Myocyte (in vitro differentiated cells): Measurements from ENCODE around the gene ADCY3. TPM values are rescaled to one million over a fixed set of nuclear protein-coding genes. Genes with fewer than 3 reads are reported as not detected.
"Not testable (repeated sequence)": the region's sequence is repeated elsewhere in the genome, so short reads cannot be mapped to it uniquely, and the experiment has no call there.

ENCODE experiments used
- DNase-seq: peaks from one replicate; pipeline ENCODE4 v3.0.0-alpha.2; 2012; ENCODE audit warnings: low read depth
- total RNA-seq: library from RNA; depleted of rRNA; stranded (reverse); fragments of >200 nt; gene quantifications from 2 replicates; pipeline ENCODE4 v1.2.3, GENCODE V29; 2014

Gene ADCY3
- total RNA-seq, 1 donor from 2014 or later: 3.5 TPM

DNA sequence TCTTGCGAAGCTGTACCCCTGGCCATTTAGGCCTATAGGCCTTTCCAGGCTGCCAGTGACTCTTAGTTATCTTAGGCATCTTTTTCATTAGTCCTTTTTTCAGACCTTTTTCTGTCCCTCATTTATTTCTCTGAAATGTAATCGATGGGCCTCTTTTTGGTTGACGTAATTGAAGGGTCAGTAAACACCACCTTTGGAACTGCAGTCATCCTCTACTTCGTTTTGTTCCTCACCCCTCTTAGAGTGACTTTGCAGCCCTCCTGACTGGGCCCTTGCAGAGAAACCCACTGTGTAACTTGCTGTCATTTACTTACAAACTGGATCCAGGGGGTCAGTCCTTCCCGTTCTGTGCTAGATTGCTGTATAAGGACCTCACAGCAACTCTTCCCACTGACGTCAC is 103.6 kb downstream of the ADCY3 start:
- no peak for DNase-seq

DNA sequence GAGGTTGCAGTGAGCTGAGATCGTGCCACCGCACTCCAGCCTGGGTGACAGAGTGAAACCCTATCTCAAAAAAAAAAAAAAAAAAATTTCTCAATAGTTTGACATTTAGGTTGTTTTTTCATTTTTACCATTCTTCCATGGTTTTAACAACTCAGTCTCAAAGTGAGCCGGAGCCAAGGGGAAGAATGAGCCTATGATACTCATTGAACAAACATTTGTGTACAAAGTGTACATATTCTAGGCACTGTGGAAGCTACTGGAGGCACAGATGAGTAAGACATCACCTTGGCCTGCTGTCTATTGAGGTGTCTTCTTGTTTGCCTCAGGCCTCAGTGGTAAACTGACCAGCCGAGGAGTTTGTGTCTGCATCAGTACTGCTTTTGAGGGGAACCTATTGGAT is 104.9 kb downstream of the ADCY3 start:
- DNase-seq: no peak

DNA sequence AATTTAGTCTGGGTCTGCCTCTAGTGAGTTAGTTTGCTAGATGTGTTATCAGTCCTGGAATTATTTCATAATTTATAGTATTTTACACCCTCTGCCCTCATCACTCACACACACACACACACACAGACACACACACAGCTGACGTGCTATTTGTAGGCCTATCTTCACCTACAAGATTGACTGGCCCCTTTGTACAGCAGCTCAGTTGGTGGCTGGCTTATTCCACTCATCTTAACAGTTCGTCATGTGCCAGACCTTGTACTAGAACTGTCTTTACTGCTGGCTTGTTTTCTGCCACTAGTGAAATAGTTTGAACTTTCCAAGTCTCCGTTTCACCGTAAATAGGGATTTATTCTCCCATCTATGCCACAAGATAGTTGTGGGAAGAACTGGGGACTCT is 105.5 kb downstream of the ADCY3 start:
- peak; percentile 55 for DNase-seq

DNA sequence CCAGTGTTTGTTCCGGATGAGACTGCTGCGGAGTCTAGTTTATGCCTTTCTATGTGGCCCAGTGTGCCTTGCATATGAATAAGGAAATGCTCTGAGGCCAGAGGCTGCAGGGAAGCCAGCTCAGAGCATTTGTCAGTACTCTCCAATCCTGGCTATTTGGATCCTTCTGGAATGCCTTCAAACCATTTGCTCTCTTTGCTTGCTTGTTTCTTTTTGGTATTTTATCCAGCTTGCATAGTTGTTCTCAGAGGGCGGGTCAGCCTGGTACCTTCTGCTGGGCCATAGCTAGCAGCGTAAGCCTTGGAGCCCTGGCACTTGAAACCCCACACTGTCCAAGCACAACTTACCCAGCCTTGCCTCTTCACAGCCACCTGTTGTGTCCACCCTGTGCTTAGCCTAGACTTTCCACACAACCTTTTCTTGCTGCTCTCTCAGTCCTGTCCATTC is 106.3 kb downstream of the ADCY3 start:
- DNase-seq: peak; percentile 48

DNA sequence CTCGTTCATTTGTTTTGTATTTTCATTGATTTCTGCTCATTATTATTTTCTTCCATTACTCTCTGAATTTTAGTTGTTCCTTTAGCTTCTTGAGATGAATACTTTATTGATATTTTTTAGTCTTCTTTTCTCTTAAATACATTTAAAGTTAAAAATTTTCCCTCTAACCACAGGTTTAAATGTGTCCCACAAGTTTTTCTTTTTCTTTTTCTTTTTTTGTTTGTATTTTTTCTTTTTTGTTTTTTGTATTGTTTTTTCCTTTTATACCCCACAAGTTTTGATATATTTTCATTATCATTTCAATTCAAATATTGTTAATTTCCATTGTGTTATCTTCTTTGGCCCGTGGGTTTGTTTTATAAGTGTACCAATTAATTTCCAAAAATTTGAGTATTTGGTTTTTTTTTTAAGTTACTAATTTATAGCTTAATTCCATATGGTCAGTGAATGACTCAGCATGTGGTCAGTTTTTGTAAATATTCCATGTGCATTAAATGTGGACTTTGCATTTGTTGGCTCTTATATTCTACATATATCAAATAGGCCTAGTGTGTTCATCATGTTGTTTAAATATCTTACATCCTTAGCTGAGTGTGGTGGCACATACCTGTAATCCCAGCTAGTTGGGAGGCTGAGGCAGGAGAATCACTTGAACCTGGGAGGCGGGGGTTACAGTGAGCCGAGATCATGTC is 110.6 kb downstream of the ADCY3 start:
- DNase-seq: no peak

DNA sequence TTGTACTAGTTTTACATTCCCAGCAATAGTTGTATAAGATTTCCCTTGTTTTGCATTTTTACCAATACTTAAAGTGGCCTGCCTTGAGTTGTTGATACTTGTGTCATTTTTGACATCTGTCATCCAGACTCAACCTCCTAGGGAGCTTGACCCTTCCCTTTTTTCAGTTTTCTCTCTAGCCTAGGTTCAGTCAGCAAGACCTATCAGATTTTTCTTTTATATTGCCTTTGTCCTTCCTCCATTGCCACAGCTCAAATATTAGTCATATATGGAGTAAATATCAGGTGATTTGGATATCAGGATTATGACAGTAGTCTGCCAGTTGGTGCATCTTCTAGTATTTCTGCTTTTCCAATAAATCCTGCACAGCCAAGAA is 113.4 kb downstream of the ADCY3 start:
- no peak for DNase-seq

DNA sequence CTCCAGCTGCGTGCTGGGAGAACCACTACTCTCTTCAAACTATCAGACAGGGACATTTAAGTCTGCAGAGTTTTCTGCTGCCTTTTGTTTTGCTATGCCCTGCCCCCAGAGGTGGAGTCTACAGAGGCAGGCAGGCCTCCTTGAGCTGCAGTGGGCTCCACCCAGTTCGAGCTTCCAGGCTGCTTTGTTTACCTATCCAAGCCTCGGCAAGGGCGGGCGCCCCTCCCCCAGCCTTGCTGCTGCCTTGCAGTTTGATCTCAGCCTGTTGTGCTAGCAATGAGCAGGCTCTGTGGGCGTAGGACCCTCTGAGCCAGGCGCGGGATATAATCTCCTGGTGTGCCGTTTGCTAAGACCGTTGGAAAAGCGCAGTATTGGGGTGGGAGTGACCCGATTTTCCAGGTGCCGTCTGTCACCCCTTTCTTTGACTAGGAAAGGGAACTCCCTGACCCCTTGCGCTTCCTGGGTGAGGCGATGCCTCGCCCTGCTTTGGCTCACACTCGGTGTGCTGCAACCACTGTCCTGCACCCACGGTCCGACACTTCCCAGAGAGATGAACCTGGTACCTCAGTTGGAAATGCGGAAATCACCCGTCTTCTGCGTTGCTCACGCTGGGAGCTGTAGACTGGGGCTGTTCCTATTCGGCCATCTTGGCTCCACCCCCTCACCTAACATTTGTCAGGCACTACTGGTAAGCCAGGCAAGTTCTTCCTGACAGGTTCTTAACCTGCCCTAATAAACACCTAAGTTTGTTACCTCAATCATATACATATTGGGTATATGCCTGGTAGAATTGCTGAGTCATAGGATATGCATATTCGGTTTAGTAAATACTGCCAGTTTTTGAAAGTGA is 114.0 kb downstream of the ADCY3 start:
- not testable (repeated sequence) for DNase-seq

DNA sequence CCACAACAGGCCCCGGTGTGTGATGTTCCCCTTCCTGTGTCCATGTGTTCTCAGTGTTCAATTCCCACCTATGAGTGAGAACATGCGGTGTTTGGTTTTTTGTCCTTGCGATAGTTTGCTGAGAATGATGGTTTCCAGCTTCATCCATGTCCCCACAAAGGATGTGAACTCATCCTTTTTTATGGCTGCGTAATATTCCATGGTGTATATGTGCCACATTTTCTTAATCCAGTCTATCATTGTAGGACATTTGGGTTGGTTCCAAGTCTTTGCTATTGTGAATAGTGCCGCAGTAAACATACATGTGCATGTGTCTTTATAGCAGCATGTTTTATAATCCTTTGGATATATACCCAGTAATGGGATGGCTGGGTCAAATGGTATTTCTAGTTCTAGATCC is 119.5 kb downstream of the ADCY3 start:
- not testable (repeated sequence) for DNase-seq

DNA sequence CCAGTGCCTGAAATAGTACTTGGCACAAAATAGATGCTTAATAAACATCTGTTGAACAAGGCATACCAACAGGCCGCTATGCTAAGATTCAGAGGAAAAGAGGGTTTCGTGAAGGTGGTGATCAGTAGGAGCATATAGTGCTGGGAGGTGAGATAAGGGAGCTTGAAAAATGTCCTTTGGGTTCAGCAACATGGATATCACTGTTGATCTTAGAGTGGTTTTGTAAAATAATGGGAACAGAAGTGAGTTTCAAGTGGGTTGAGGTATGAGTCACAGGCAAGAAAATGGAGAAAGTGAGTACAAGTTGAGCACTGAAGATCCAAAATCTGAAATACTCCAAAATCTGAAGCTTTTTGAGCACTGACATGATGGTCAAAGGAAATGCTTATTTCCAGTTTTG is 122.4 kb downstream of the ADCY3 start:
- DNase-seq: no peak

DNA sequence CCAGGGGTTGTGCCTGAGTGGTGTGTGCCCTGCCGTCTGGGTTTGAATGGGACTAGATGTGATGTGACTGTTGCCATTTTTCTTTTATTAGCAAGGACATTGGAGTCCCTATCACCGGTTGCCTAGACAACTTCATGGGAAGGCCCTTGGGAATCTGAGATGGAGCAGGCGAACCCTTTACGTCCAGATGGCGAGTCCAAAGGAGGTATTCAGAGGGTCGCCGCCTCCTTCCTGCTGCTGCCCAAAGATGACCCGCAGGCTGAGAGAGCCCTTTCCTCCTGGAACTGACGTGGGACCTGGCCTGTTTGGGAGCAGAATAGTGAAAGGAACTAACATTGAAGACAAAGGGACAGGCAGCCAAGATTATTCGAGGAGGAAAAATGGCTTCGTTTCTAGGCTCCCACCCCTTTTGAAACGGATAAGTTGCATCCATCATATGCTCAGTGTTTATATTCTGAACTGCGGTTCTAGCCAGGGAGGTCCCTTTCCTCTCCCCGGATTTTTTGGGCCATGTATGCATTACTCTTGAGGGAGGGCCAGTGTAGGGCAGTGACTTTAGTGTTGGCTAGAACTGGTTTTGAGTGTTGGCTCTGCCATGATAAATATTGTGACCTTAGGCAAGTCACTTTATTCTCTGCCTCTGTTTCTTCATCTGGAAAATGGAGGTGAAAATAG is 126.1 kb downstream of the ADCY3 start:
- peak; percentile 40 for DNase-seq

DNA sequence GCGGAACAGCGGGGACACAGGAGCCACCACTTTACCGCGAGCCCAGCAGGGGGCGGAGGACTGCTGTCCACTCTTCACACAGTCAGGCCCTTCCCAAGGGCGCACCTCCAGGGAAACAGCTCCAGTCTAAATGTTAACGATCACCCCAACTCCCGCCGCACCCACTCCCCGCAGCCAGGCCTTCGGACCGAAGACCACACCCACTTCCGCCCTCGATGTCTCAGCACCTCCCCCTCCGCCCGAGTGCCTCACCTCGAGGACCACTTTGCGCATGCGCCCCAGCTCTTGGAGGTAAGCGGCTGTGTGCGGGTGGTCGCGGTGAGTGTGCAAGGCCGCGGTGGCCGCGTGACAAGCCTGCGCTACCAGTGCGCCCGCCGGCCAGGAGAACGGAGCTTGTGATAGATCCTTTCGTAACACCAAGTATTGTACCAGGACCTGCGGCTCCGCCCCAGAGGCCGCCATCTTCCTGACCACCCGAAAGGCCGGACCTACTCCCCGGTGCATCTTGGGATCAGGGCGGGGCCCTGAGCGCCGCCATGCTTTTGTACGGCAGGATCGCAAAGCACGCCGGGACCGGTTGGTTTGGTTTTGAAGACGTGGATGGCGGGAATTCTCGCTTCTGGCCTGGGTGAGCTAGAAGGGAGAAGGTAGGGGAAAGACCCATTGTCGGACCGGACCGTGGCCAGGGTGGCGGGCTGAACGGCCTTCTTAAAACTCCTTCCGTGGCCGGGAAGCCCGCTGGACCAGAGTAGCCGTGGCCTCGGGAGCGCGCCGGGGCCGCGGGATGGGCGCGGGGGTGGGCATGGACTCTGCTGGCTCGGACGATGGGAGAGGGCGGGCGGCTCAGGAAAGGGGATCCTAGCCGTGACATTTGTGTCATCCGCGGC is 126.9 kb downstream of the ADCY3 start, which contains the start of the genes CENPO and PTRHD1:
Gene CENPO (plus strand): TSS at position 552 of the 887 bp plus-strand sequence. CDS start 495 bp downstream, outside the sequence.
Gene PTRHD1 (minus strand): TSS at position 518 of the 887 bp plus-strand sequence. CDS start 14 bp downstream, at position 504.
- DNase-seq: peak; percentile 98

DNA sequence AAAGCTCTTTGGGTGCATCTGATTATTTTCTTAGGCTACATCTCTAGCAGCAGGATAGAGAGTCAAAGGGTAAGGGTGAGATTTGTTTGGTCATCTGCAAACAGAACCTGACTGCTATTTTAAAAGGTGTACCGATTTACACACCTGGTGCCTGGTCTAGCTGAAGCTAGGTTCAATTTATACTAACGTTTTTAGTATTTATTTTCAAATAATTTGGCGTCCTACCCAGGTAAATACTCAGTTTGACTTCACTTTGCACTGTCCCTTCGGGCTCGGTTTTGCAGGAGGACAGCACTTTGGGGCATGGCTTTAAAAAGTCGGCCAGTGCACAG is 127.5 kb downstream of the ADCY3 start:
- no peak for DNase-seq

DNA sequence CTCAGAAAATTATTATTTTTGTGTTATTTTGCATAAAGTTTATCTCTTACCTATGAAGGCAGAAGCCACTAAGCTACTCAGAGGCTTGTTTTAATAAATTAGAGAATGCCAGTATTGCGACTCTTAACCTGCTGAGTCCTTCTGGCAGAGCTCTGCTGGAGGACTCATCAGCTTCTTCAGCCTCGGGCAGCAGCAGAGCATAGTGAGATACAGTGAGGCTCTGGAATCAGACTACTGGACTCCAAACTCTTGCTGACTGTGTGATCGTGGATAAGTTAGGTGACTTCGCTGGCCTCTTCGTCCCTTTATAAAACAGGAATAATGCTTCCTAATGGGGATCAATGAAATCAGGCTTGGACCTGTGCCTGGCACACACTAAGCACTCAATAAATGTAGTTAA is 128.6 kb downstream of the ADCY3 start:
- no peak for DNase-seq

DNA sequence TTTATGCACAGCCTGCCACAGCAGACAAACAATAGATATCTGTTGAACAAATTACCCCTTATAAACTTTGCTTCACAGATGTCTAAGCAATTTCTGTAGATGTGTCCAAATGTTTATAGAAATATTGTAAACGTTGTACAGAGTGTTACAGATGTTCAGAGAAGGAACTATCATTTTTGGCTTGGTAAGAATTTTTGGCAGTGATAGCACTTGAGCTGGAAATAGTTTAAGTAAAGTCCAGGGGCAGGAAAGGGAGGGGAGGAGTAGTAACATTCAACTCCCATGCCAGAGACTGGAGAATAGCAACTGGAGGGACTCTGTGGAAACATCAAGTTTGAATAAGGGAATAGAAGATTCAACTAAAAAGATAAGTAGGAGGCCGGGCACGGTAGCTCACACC is 131.2 kb downstream of the ADCY3 start:
- no peak for DNase-seq

DNA sequence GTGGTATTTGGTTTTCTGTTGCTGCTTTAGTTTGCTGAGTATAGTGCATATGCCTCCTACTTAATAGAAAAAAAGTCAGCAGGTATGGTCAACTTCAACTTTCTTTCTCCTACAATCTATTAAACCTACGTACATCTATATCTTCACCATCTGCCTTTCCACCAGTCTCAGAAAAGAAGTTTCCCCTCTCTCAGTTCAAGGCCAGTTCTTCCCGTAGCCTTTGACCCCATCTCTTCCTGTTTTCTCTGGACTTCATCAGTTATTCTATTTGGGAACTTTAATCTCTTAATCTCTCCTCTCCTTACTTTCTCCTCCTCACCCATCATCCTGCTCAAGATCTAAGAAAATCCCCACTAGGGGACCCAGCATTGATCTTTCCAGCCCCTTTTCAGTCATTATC is 132.5 kb downstream of the ADCY3 start:
- DNase-seq: no peak

DNA sequence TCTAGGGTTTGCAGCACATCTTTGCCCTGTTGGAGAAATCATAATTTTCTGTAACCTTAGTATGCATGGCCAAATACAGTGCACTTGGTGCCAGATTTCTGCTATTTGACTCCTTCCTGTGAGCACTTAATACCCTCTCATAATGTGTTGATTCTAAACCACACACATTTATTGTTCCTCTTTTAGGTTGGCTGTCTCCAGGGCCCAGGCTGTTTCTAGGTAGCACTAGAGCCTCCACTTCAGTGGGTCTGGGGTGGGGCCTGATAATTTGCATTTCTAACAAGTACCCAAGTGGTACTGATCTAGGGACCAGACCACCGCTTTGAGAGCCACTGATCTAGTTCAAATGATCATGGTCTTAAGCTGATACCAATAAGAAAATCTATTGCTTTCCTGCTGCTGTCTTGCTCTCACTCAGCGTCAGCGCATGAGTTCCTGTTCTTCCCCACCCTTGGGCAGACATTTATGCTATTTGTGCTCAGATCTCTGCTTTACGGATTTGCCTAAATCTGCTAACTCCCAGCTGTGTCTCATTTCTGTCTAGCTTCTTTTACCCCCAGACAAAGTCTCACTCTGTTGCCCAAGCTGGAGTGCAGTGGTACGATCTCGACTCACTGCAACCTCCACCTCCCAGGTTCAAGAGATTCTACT is 134.2 kb downstream of the ADCY3 start:
- no peak for DNase-seq

DNA sequence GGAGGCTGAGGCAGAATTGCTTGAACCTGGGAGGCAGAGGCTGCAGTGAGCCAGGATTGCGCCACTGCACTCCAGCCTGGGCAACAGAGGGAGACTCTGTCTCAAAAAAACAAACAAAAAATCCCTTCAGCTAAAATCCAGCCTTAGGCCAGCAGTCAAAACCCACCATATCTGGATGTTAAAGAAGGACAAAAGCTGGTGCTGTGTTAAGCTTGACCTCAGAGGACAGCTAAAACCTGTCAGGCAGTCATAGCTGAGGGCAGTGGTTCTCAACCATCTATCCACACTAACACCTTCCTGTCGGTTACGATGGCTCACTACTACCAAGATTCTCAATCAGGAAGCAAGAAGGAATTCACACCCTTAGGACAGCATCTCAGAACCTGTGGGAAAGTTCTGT is 136.4 kb downstream of the ADCY3 start:
- no peak for DNase-seq

DNA sequence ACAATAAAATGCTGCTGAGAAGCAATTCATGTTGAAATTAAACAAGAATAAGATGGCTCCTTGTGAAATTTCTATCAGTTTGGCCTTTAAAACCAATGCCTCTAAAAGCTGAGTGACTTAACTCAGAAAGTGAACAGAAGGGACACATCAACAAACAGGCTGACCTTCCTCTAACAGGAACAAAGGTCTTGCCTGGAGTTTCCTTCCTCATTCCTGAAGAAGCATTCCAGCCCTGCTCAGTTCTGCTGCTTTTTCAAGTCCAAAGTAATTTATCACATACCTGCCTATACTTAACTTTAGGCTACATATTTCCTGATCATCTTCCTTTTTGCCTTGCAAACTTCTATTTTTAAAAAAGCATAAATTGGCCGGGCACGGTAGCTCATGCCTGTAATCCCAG is 140.9 kb downstream of the ADCY3 start:
- no peak for DNase-seq

DNA sequence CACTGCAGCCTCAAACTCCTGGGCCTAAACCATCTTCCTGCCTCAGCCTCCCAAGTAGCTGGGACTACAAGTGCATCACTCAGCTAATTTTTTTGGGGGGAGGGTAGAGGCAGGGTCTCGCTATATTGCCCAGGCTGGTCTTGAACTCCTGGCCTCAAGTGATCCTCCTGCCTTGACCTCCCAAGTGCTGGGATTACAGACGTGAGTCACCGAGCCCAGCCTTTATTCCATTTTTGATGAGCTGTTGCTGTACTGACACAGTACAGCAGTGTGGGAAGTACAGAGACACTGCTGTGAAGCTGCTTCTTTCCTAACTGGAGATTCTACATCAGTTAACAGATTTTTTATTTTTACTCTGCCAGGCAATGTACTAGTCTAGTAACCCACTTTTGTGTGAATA is 145.7 kb downstream of the ADCY3 start:
- no peak for DNase-seq

DNA sequence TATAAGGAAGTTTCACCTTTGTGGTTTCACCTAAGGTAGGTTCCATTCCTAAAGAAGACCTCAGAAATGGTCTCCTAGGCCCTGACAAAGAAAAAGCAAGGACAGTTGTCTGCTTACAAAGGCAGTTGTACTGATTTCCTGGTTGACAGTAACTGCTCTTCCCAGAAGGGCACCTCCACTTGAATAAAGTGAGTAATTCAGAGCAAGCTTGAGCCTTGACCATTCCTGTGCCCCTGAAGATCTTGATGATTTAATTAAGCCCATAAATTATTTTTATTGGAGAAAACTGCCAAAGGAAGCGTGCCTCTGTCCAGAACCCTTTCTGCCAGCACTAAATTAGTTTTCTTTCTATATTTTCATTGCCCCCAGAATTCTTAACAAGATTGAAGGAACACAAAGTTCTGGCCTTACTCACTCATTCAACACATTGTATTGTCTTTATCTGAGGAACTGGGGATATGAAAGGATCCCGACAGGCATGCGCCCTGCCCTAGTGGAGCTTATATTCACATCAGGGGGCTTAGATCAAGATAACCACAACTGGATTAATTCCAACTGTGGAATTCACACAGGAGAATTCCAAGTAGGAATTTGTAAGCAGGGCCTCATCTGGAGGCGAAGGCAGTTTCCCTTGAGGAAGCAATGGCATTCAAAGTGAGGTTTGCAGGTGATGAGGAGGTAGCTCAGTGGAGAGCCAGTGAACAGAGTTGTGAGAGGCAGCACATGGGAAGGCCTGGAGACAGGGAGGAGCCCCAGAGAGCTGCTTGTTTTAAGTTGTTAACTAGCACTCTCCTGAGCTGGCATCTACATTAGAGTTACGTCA is 148.1 kb downstream of the ADCY3 start:
- no peak for DNase-seq
